ENCODE results near the gene METTL17.

Gene METTL17

DNA sequence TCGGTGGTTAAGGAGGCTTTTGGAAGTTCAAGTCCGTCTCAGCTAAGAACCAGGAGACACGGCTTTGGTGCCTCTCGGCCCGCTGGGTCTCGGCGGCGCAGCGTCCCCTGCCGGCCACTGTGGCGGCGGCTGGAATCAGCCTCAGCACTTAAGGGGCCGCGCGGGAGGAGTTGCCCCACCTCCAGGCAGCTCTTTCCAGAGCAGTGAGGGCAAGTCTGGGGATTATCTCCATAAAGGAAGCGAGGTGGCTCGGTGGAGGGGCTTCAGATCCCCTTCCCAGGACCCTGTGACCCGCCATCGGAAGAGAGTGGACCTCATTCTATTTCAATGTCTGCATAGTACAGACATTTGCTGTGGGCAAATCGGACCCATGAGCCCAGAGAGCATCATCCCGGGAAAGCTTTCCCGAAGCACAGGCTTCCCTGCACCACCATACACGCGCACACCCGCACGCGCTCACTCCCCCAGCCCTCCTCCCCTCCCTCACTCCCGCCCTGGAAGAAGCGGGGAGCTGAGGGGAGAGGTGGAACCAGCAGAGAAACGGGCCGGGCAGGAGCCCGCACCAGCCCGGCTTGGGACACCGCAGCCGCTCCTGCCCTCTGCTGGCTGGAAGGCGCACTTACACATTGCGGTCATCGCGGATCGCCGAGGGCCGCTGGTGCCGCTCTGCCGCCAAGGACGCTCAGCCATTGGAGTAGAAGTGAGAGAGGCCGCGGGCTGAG is 18.6 kb upstream of the METTL17 start:
- Histone ChIP-seq H3K4me3 (replicated peaks; ENCODE audit: insufficient read depth, low read length) (peak overlapping the region; percentile 73), H3K27me3 (ENCODE audit: insufficient read depth, poor library complexity, severe bottlenecking) (no peaks in the 10 kb centered on the region), H3K27ac (replicated peaks) (peak overlapping the region; percentile 59)
- DNase-seq (ENCODE audit: low read depth in 1 of 2, low spot score in 1 of 2) = peak; percentile 84
- TF ChIP-seq SPI1 (IDR thresholded peaks at IDR 0.05; ENCODE audit: borderline replicate concordance, low read depth) = no peak
- no peak for TF ChIP-seq POLR2AphosphoS5 (IDR thresholded peaks at IDR 0.05; ENCODE audit: low read depth)
- TF ChIP-seq, protein P1, sequence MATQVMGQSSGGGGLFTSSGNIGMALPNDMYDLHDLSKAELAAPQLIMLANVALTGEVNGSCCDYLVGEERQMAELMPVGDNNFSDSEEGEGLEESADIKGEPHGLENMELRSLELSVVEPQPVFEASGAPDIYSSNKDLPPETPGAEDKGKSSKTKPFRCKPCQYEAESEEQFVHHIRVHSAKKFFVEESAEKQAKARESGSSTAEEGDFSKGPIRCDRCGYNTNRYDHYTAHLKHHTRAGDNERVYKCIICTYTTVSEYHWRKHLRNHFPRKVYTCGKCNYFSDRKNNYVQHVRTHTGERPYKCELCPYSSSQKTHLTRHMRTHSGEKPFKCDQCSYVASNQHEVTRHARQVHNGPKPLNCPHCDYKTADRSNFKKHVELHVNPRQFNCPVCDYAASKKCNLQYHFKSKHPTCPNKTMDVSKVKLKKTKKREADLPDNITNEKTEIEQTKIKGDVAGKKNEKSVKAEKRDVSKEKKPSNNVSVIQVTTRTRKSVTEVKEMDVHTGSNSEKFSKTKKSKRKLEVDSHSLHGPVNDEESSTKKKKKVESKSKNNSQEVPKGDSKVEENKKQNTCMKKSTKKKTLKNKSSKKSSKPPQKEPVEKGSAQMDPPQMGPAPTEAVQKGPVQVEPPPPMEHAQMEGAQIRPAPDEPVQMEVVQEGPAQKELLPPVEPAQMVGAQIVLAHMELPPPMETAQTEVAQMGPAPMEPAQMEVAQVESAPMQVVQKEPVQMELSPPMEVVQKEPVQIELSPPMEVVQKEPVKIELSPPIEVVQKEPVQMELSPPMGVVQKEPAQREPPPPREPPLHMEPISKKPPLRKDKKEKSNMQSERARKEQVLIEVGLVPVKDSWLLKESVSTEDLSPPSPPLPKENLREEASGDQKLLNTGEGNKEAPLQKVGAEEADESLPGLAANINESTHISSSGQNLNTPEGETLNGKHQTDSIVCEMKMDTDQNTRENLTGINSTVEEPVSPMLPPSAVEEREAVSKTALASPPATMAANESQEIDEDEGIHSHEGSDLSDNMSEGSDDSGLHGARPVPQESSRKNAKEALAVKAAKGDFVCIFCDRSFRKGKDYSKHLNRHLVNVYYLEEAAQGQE (IDR thresholded peaks at IDR 0.05; ENCODE audit: insufficient replicate concordance, low read depth) = no peak
- peak; percentile 87 for TF ChIP-seq CTCF (IDR thresholded peaks at IDR 0.05; ENCODE audit: insufficient read depth, low read length)
- no peak for TF ChIP-seq GABPA (IDR thresholded peaks at IDR 0.05; ENCODE audit: low read depth)

GRCh38 chr14:20971705-20972021 is 18.1 kb upstream of the METTL17 start:
- DNase-seq (ENCODE audit: low read depth in 1 of 2, low spot score in 1 of 2) = no peak
- Histone ChIP-seq H3K27ac (replicated peaks) (no peak overlapping the region), H3K4me3 (replicated peaks; ENCODE audit: insufficient read depth, low read length) (no peak overlapping the region; the same call in 1 of the 2 replicates), H3K27me3 (ENCODE audit: insufficient read depth, poor library complexity, severe bottlenecking) (no peaks in the 10 kb centered on the region)
- TF ChIP-seq SPI1 (IDR thresholded peaks at IDR 0.05; ENCODE audit: borderline replicate concordance, low read depth) (no peak), CTCF (IDR thresholded peaks at IDR 0.05; ENCODE audit: insufficient read depth, low read length) (no peak), POLR2AphosphoS5 (IDR thresholded peaks at IDR 0.05; ENCODE audit: low read depth) (no peak), GABPA (IDR thresholded peaks at IDR 0.05; ENCODE audit: low read depth) (no peak)
- TF ChIP-seq, protein P1 (IDR thresholded peaks at IDR 0.05; ENCODE audit: insufficient replicate concordance, low read depth) = no peak

DNA sequence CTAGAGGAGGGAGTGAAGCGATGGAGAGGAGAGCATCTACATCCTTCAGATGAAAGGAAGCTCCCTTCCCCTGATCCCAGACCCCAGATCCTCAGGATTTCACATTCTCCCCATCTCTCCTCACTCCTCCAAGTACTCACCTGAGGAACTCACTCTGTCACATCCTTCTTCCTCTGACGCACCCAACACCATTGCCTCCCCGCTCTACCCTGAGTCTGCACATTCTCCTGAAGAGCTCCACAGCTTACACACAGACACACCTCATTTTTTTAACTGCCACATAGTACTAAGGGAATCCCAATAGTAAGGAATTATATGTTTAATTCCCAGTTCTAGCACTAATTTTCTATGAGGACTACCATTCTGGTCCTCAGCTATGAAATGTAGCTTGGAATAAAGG is 16.3 kb upstream of the METTL17 start:
- no peaks in the 10 kb centered on the region for H3K27me3 ChIP-seq (ENCODE audit: insufficient read depth, poor library complexity, severe bottlenecking)
- H3K27ac ChIP-seq (replicated peaks) = no peak overlapping the region
- DNase-seq (ENCODE audit: low read depth in 1 of 2, low spot score in 1 of 2) = no peak
- no peak overlapping the region for H3K4me3 ChIP-seq (replicated peaks; ENCODE audit: insufficient read depth, low read length)
- TF ChIP-seq, protein P1 (IDR thresholded peaks at IDR 0.05; ENCODE audit: insufficient replicate concordance, low read depth) = no peak
- TF ChIP-seq GABPA (IDR thresholded peaks at IDR 0.05; ENCODE audit: low read depth) (no peak), CTCF (IDR thresholded peaks at IDR 0.05; ENCODE audit: insufficient read depth, low read length) (no peak), POLR2AphosphoS5 (IDR thresholded peaks at IDR 0.05; ENCODE audit: low read depth) (no peak), SPI1 (IDR thresholded peaks at IDR 0.05; ENCODE audit: borderline replicate concordance, low read depth) (no peak)
